Tibial nerve (tissue), 4 donors: Measurements from ENCODE around the gene PHACTR1.

Experiments
- EP300 ChIP-seq, 2 donors: sonication (generic); formaldehyde crosslinking; IDR thresholded peaks; one replicate each; pipeline ENCODE4 v1.6.1; 2017; ENCODE audit warnings: antibody characterized with exemption in 2 of 2, mild to moderate bottlenecking in 1 of 2
- TF ChIP-seq, protein P1 (sequence below), 5 experiments: fragments of 200-600 bp in 3 of 5; fragments of 450-650 bp in 2 of 5; sonication (generic) in 3 of 5; IDR thresholded peaks; one replicate each; pipeline ENCODE4 v1.5.1; 2016 to 2019; ENCODE audit warnings: antibody characterized with exemption in 5 of 5, mild to moderate bottlenecking in 3 of 5, moderate library complexity in 2 of 5

DNA sequence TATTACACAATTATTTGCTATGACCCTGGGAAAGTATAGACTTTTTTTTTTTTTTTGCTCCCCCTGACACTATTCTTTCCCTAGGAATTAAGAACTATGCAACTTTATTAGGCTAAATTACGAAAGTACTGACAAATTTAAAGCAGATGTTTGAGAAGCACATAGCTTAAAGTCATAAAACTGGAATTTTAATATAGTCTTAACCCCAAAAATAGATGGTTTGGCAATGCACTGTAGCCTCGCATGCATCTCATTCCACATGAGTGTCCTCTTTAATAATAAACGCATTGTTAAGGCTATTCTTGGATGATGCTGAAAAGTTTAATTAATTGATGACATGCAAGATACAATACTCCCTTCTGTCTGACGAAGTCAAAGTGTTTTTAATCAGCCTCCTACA, 562.4 kb downstream of the PHACTR1 start:
- TF ChIP-seq, protein P1, sequence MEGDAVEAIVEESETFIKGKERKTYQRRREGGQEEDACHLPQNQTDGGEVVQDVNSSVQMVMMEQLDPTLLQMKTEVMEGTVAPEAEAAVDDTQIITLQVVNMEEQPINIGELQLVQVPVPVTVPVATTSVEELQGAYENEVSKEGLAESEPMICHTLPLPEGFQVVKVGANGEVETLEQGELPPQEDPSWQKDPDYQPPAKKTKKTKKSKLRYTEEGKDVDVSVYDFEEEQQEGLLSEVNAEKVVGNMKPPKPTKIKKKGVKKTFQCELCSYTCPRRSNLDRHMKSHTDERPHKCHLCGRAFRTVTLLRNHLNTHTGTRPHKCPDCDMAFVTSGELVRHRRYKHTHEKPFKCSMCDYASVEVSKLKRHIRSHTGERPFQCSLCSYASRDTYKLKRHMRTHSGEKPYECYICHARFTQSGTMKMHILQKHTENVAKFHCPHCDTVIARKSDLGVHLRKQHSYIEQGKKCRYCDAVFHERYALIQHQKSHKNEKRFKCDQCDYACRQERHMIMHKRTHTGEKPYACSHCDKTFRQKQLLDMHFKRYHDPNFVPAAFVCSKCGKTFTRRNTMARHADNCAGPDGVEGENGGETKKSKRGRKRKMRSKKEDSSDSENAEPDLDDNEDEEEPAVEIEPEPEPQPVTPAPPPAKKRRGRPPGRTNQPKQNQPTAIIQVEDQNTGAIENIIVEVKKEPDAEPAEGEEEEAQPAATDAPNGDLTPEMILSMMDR (IDR thresholded peaks at IDR 0.05) = no peak
- TF ChIP-seq EP300 (IDR thresholded peaks at IDR 0.05) = no peak
